Stimulated activated CD8-positive, alpha-beta memory T cell treated with anti-CD3 and anti-CD28 coated beads, Interleukin-2, amount 100 ng/mL, for 1 hour (primary cell): ENCODE data around the gene TARS2.

ENCODE experiments used
- DNase-seq, 2 donors: peaks; one replicate each; pipeline ENCODE4 v3.0.0-alpha.2; 2020; ENCODE audit warnings: low read depth in 2 of 2

TARS2 gene

GRCh38 chr1:150508982-150509381 is 21.8 kb downstream of the TARS2 start:
- DNase-seq, result no peak

- DNase-seq, result no peak
Observed at GRCh38 chr1:150511551-150511950, 24.3 kb downstream of the TARS2 start.

- no peak for DNase-seq
Observed at GRCh38 chr1:150511985-150512660, 24.9 kb downstream of the TARS2 start.

GRCh38 chr1:150512846-150513245 is 25.6 kb downstream of the TARS2 start:
- no peak for DNase-seq

GRCh38 chr1:150513351-150513791 is 26.2 kb downstream of the TARS2 start:
- DNase-seq, result no peak

- DNase-seq, result no peak
Observed at GRCh38 chr1:150514260-150514659, 27.0 kb downstream of the TARS2 start.

GRCh38 chr1:150514913-150515327 is 27.7 kb downstream of the TARS2 start:
- DNase-seq, result no peak

GRCh38 chr1:150515328-150516049 is 28.3 kb downstream of the TARS2 start, which contains the start of gene FALEC:
FALEC (plus strand) TSS chr1:150515752.
- peak; percentile 80 to 83 for DNase-seq

GRCh38 chr1:150516050-150516591 is 28.9 kb downstream of the TARS2 start:
- DNase-seq, result no peak

- no peak for DNase-seq
Observed at GRCh38 chr1:150516616-150517015, 29.4 kb downstream of the TARS2 start.

- DNase-seq, result no peak
Observed at GRCh38 chr1:150521196-150521968, 34.2 kb downstream of the TARS2 start.

- DNase-seq, result no peak
Observed at GRCh38 chr1:150525348-150525747, 38.1 kb downstream of the TARS2 start.

GRCh38 chr1:150528196-150528595 is 41.0 kb downstream of the TARS2 start:
- DNase-seq, result no peak

GRCh38 chr1:150529017-150529416 is 41.8 kb downstream of the TARS2 start:
- no peak for DNase-seq

- no peak for DNase-seq
Observed at GRCh38 chr1:150530491-150531159, 43.4 kb downstream of the TARS2 start.

- DNase-seq, result no peak
Observed at GRCh38 chr1:150532860-150533259, 45.6 kb downstream of the TARS2 start.

GRCh38 chr1:150534002-150534401 is 46.8 kb downstream of the TARS2 start:
- no peak for DNase-seq

- no peak for DNase-seq
Observed at GRCh38 chr1:150535511-150536287, 48.5 kb downstream of the TARS2 start.

- DNase-seq, result no peak
Observed at GRCh38 chr1:150536836-150537731, 49.9 kb downstream of the TARS2 start.
